ENCODE data around the gene PKIG.

Gene PKIG

DNA sequence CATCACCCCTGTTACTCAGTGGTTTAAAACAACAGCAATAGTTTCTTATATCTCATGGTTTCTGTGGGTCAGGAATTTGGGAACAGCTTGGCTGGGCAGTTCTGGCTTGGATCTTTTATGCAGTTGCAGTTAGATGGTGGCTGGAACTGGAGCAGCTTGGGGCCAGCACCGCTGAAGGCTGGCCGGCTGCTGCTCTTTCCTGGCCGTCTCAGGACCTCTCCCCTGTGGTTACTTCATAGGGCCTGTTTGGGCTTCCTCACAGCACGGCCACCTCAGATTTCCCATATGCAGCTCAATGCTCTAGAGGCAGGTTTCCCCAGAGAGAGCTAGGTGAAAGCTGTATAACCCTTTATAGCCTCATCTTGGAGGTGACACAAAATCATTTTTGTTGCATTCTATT, 15.6 kb downstream of the PKIG start:
- no peak for TF ChIP-seq TAF1 (IDR thresholded peaks at IDR 0.05; ENCODE audit: borderline replicate concordance, insufficient read depth, low read length)
- TF ChIP-seq SIN3A (IDR thresholded peaks at IDR 0.05; ENCODE audit: borderline replicate concordance, insufficient read depth, low read length) = no peak
- no peak for TF ChIP-seq FOXP2 (optimal IDR thresholded peaks at IDR 0.05; ENCODE audit: borderline replicate concordance, extremely low read depth, extremely low read length, insufficient read depth)
- no peak for TF ChIP-seq POLR2AphosphoS5 (IDR thresholded peaks at IDR 0.05; ENCODE audit: low read depth, low read length)
- TF ChIP-seq, protein P1, sequence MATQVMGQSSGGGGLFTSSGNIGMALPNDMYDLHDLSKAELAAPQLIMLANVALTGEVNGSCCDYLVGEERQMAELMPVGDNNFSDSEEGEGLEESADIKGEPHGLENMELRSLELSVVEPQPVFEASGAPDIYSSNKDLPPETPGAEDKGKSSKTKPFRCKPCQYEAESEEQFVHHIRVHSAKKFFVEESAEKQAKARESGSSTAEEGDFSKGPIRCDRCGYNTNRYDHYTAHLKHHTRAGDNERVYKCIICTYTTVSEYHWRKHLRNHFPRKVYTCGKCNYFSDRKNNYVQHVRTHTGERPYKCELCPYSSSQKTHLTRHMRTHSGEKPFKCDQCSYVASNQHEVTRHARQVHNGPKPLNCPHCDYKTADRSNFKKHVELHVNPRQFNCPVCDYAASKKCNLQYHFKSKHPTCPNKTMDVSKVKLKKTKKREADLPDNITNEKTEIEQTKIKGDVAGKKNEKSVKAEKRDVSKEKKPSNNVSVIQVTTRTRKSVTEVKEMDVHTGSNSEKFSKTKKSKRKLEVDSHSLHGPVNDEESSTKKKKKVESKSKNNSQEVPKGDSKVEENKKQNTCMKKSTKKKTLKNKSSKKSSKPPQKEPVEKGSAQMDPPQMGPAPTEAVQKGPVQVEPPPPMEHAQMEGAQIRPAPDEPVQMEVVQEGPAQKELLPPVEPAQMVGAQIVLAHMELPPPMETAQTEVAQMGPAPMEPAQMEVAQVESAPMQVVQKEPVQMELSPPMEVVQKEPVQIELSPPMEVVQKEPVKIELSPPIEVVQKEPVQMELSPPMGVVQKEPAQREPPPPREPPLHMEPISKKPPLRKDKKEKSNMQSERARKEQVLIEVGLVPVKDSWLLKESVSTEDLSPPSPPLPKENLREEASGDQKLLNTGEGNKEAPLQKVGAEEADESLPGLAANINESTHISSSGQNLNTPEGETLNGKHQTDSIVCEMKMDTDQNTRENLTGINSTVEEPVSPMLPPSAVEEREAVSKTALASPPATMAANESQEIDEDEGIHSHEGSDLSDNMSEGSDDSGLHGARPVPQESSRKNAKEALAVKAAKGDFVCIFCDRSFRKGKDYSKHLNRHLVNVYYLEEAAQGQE (IDR thresholded peaks at IDR 0.05; ENCODE audit: insufficient read depth in 1 of 2, low read depth in 2 of 2, low read length in 2 of 2) = no peak

DNA sequence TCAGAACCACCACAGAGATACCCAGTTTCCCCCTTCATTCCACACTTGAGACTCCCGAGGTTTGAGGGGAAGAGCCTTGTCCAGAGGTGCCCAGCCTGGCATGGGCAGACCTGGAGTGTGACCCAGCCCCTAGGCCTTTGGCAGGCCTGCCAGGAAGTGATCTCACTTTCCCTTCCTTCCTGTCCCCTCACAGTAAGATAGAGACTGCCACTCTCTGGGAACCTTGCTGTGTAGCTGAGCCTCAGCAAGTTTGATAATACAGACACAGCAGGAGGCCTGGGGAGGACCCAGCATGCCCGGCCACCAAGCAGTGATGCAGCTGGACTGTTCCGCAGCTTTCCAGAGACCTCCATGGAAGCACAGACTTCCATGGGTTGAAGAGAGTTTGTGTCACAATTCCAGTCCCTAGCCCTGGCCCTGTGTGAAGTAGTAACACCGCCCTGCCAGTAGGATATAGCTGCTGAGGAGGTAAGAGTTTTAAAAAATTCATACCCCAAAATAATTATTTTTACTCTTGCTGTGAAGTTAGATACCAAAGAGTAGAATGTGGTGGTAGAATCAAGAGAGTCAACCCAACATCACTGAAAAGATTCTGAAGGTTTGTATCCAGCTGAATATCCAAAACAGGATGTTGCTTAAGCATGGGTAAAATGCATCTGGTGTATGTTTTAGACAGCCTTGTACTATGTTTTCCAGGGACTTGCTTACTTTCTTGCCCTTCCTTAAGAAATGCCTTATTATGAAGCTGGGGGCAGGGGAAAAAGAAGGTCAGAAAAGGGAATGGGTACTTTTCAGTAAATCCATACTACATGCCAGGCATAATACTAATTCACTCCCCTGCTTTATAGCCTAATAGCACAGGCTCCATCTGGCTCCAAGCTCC, 16.3 kb downstream of the PKIG start:
- TF ChIP-seq TAF1 (IDR thresholded peaks at IDR 0.05; ENCODE audit: borderline replicate concordance, insufficient read depth, low read length) = no peak
- TF ChIP-seq POLR2AphosphoS5 (IDR thresholded peaks at IDR 0.05; ENCODE audit: low read depth, low read length) = no peak
- TF ChIP-seq SIN3A (IDR thresholded peaks at IDR 0.05; ENCODE audit: borderline replicate concordance, insufficient read depth, low read length) = no peak
- TF ChIP-seq, protein P1 (IDR thresholded peaks at IDR 0.05; ENCODE audit: insufficient read depth in 1 of 2, low read depth in 2 of 2, low read length in 2 of 2) = no peak
- TF ChIP-seq FOXP2 (optimal IDR thresholded peaks at IDR 0.05; ENCODE audit: borderline replicate concordance, extremely low read depth, extremely low read length, insufficient read depth) = no peak

- TF ChIP-seq TAF1 (IDR thresholded peaks at IDR 0.05; ENCODE audit: borderline replicate concordance, insufficient read depth, low read length) (no peak), SIN3A (IDR thresholded peaks at IDR 0.05; ENCODE audit: borderline replicate concordance, insufficient read depth, low read length) (no peak), FOXP2 (optimal IDR thresholded peaks at IDR 0.05; ENCODE audit: borderline replicate concordance, extremely low read depth, extremely low read length, insufficient read depth) (no peak), POLR2AphosphoS5 (IDR thresholded peaks at IDR 0.05; ENCODE audit: low read depth, low read length) (no peak)
- TF ChIP-seq, protein P1 (IDR thresholded peaks at IDR 0.05; ENCODE audit: insufficient read depth in 1 of 2, low read depth in 2 of 2, low read length in 2 of 2) = no peak
Measured at GRCh38 chr20:44599715-44600114, 17.3 kb downstream of the PKIG start.

- no peak for TF ChIP-seq TAF1 (IDR thresholded peaks at IDR 0.05; ENCODE audit: borderline replicate concordance, insufficient read depth, low read length)
- no peak for TF ChIP-seq POLR2AphosphoS5 (IDR thresholded peaks at IDR 0.05; ENCODE audit: low read depth, low read length)
- TF ChIP-seq SIN3A (IDR thresholded peaks at IDR 0.05; ENCODE audit: borderline replicate concordance, insufficient read depth, low read length) = no peak
- TF ChIP-seq, protein P1 (IDR thresholded peaks at IDR 0.05; ENCODE audit: insufficient read depth in 1 of 2, low read depth in 2 of 2, low read length in 2 of 2) = no peak
- TF ChIP-seq FOXP2 (optimal IDR thresholded peaks at IDR 0.05; ENCODE audit: borderline replicate concordance, extremely low read depth, extremely low read length, insufficient read depth) = no peak
Measured at GRCh38 chr20:44600301-44600700, 17.9 kb downstream of the PKIG start.
